ENCODE results near the gene CYB5B.
"Not testable (repeated sequence)": the region's sequence is repeated elsewhere in the genome, so short reads cannot be mapped to it uniquely, and the experiment has no call there.

The CYB5B gene

DNA sequence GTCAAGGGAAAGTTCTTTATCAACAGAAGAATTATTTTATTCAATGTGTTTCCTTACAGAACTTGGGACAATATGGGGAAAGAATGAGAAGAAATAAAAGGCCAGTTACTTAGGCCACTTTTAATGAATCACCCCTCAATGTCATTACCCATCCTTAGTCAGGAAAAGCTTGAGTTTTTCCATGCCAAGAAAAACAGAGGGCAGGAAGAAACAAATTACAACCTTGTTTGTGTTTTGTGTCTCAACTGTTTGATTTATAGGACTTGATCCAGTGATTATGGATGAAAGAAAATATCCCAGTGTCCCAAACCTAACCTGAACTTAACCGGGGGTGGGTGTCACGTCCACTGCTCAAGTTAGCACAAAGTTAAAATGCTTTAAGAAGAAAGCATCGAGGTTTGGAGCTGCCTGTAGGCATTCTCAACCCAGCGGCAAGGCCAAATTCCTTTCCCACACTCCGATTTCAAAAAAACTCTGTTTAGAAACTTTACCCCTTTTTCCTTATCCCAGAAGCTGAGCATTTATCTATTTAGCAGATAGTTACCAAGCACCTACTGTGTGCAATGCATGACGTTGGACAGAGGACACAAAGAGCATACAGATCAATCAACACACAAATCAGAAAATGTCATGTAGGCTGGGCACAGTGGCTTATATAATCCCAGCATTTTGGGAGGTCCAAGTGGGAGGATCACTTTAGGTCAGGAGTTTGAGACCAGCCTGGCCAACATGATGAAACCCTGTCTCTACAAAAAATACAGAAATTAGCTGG is 14.0 kb upstream of the CYB5B start:
- DNase-seq: no peak

DNA sequence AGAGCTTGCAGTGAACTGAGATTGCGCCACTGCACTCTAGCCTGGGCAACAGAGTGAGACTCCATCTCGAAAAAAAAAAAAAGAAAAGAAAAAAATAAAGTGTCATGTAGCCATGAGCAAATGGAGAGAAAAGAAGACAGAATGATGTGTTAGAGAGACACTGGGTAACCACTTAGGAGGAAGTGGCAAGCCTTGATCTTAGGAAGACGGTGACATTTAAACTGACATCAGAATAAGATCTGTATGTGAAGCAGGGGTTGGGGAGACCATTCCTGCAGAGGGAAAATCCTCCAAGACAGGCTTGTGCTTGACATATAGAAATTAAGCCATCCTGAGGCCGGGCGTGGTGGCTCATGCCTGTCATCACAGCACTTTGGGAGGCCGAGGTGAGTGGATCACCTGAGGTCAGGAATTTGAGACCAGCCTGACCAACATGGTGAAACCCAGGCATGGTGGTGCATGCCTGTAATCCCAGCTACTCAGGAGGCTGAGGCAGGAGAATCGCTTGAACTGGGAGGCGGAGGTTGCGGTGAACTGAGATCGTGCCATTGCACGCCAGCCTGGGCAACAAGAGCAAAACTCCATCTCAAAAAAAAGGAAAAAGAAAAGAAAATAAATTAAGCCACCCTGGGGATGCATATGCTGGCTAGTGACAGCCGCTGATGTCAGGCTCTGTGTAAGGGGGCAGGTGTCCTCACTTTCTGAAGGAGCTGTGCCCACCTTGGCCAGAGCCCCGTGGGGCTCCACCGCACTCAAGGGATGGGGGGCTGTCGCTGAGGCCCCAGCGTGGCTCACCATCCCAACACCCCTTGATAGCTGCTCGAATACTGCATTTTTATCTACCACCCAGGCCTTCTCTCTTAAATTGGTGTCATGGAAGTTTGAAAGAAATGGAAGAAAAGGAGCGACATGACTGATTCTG is 13.1 kb upstream of the CYB5B start:
- no peak for DNase-seq

DNA sequence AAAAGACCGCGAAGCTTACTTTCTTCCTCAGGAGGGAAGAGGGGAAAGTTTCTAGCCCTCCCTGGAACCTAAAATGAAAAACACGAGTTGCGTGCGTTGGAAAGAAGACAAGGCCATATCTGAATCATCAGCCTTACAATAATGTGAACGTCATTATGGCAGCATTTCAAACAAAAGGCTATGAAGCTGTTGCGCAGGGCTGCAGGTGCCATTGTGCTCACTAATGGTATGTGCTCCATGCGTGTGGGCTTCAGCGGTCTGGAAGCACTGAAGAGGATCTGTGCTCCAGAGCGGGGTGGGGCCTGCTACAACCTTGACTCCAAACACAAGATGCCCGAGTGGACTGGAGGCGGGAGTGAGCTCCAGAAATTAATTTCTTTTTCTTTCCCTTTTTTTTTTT is 12.1 kb upstream of the CYB5B start:
- DNase-seq: no peak

DNA sequence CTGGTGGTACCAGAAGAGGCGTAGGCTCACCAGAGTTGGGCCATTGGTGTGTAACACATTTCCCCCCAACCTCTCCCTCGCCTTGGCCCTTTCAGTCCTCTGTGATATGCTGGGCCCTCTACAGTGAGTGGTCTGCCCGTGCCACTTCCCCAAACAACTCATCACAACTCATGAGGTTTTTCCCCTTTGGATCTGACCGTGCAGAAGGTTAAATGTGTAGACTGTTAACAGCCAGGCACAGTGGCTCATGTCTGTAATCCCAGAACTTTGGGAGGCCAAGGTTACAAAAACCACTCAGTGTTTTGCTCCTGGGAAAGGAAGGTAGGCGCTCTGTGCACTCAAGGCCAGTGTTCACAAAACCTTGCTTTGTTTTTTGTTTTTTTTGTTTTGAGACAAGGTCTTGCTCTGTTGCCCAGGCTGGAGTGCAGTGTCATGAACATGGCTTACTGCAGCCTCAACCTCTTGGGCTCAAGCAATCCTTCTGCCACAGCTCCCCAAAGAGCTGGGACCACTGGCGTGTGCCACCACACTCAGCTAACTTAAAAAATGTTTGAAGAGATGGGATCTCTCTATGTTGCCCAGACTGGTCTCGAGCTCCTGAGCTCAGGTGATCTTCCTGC is 11.3 kb upstream of the CYB5B start:
- no peak for DNase-seq

DNA sequence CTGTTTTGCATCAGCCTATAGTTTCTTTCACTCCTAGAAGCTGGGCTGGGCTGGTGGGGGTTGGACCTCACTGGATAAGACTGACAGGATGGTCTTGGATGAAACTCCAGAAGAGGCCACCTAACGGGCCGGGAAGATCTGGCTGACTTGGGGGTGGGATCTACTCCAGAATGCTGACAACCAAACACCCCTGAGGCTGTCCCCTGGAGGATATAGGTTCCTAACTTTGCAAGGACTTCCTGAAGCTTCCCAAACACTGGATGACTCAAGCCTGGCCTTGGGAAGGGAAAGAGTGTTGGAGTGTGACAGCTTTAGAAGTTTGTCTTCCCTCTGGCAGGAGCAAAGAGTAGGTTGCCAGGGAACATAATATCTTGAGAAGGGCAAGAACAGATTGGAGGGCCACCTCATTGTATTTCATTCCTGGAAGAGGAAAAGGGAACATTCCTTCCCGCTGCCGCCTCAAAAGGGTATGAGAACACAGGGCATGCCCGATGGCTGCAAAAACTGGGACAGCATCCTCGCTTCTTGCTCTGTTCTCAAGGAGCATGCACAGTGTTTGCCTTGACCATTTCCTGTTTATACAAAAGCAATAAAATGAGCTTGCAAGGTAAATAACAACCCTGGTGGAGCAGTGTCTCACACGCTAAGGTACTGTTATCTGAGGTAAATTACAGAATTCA is 6.8 kb upstream of the CYB5B start:
- DNase-seq: no peak

DNA sequence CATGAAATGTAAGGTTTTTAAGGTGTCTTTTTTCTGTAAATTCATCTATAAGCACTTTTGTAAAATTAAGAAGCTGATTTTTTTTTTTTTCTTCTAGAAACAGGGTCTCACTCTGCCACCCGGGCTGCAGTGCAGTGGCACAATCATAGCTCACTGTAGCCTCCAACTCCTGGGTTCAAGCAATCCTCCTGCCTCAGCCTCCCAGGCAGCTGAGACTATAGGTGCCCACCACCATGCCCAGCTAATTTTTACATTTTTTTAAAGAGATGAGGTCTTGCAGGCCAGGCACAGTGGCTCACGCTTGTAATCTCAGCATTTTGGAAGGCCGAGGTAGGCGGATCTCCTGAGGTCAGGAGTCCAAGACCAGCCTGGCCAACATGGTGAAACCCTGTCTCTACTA is 4.5 kb upstream of the CYB5B start:
- DNase-seq: no peak

DNA sequence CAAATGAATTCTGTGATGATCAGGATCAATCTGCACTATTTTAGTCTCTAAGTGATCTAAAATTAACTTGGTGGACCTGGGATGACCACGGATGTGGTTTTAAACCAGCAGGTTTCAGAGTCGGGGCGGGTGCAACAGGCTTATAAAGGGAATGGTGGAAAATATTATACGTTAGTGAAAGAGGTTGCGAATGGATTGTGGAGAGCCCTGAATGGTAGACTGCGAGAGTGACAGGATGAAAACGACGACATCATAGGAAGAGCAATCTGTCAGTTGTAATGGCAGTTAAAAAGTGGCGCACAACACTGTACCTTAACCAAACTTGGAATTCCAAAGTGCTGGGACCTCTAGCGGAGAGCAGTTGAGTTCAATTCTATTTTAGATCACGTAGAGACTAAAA is 1.2 kb upstream of the CYB5B start:
- no peak for DNase-seq

DNA sequence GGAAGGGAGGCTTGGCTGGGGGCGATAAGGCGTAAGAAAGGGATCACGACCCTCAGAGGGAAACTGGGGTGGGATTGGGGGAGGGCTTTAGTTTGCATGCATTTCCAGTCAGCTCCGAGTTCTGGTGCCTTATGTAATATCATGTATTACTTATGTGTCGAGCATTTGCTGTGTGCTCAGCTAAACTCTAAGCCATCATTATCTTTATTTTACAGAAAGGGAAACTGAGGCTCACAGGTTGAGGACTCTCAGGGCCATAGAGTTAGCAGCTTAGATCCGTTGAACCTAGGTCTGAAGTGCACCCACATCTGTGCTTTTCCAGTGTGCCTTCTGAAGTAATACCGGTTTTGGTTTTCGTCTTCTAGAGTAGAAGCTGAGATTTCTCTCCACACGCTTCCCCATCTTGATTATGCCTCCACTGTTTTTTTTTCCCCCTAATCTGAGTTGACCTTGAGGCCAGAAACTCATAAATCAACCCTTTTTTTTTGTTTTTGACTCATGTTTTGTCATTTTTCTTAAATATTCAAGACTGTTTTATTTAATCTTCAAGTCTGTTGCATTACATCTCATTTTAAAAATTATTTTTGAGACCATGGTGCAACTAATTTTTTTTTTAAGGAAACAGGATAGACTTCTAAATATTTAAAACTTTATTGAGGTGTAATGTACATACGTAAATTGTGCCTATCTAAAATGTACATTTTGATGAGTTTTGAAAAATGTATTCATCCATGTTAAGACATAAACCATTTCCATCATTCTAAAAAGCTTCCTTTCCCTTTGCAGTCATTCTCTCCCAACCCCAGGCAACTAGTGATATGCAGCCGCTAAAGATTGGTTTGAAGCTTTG is 741 bp downstream of the CYB5B start:
- DNase-seq: peak; percentile 31 to 45 (median 35)

DNA sequence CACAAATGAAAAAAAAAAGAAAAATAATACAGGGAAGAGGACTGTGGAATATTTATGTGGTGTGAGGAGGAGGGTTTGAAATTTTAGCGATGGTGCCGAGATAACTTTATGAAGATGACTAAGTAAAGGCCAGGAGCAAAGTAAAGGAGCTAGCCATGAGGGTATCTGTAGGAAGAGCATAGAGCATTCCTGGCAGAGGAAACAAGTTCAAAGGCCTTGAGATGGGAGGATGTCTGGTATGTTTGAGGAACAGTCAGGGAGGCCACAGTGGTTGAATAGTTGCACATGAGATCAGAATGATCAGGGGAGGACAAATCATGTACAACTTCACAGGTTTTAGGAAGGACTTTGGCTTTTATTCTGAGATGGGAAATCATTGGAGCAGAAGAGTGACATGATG is 4.2 kb downstream of the CYB5B start:
- DNase-seq: no peak

DNA sequence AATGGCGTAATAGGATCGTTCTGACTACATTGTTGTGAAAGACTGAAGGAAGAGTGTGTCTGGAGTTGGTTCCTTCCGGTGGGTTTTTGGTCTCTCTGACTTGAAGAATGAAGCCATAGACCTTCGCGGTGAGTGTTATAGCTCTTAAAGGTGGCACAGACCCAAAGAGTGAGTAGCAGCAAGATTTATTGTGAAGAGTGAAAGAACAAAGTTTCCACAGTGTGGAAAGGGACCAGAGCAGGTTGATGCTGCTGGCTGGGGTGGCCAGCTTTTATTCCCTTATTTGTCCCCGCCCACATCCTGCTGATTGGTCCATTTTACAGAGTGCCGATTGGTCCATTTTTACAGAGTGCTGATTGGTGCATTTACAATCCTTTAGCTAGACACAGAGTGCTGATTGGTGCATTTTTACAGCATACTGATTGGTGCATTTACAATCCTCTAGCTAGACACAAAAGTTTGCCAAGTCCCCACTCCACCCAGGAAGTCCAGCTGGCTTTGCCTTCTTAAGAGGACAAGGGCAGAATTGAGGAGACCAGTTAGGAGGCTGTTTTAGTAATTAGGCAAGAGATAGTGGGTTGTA is 4.7 kb downstream of the CYB5B start:
- not testable (repeated sequence) for DNase-seq

DNA sequence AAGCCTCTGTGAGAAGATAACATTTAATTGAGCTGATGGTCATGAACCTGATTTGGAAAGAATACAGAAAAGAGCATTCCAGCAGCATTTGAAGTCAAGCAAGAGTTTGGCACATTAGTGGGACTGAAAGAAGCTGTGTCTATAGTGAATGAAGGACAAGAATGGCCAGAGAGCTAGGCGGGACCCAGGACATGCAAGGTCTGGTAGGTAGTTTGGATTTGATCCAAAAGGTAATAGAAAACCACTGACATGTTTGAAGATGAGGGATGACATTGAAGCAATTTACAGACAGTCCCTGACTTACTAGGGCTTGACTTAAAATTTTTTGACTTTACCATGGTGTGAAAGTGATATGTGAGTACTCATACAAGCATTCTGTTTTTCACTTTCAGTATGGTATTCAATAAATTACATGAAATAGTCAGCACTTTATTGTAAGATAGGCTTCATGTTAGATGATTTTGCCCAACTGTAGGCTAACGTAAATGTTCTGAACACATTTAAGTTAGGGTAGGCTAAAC is 7.6 kb downstream of the CYB5B start:
- DNase-seq: no peak

DNA sequence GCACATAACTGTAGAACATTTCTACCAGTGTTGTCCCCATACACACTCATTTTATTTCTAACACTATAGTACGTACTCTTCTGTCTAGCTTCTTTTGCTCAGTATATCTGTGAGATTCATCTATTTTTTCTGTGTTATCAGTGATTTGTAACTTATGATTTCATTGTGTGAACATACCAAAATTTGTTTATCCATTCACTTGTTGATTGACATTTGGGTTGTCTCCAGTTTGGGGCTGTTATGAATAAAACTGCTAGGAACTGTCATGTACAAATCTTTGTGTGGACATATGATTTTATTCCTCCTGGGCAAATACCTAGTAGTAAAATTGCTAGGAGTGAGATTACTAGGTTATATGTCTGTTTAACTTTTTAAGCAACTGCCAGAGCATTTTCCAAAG is 9.6 kb downstream of the CYB5B start:
- no peak for DNase-seq

DNA sequence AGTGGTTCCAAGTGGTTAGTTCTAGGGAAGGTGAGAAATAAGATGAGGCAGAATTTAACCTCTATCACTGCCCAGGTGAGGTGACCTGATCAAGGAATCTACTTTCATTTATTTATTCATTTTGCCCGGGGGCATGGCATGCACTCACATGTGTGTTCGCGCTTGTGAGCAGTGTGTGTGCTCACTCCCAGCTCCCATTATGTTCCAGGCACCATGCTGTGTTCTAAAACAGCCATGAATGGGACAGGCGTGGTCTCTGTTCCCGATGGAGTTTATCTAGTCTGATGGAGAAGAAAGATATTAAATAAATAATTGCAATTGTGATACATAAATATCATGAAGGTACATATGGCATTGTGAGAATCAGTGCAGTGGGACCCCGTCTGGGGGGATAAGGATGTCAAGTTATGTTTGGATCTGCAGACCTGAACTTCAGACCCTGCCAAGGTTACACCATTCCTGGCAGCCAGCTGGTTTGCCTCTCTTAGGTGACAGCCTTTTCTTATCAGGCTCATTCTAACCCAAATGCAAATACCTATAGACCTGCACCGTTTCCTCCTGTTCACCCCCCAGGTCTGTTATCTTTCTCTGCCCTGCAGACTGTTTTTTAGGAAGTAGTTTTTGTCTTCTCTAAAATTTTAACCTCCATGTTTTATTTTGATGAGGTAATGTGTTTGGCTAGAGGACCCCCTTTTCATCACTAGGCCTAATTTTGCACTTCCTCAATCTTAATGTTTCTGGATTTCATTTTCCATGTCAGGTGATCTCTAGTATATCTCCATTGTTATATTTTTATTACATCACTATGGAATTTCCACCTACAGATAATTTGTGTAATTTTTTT is 11.8 kb downstream of the CYB5B start:
- DNase-seq: peak; percentile 36 to 77 (median 56)

DNA sequence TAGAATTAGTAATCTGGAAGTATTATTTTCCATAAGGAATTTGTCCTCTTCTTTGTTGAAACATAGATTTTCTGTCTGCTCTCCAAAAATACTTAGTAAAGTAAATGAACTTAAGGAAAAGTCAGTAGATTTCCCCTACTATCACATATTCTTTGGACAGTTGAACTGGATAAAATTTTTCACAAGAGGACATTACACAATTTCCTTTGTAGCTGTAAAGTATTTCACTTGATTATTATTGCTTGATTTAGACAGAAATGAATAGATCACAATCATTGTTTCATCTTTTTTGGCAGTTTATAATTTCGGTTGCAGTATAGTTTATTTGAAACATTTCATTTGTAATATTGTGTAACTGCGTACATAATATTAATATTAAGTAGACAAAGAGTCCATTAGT is 12.5 kb downstream of the CYB5B start:
- DNase-seq: no peak

DNA sequence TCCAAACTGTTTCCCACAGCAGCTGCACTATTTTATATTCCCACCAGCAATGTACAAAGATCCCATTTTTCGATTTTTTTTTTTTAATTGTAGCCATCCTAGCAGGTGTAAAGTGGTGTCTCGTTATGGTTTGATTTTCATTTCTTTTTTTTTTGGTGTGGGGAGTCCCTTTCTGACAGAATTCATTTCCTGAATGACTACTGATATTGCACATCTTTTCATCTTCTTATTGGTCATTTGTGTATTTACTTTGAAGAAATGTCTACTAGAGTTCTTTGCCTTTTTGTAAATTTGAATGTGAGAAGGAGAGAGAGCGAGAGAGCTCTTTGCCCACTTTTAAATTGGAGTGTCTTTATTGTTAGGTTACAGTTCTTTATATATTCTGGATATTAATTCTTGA is 14.0 kb downstream of the CYB5B start:
- peak; percentile 18 to 62 (median 46) for DNase-seq

DNA sequence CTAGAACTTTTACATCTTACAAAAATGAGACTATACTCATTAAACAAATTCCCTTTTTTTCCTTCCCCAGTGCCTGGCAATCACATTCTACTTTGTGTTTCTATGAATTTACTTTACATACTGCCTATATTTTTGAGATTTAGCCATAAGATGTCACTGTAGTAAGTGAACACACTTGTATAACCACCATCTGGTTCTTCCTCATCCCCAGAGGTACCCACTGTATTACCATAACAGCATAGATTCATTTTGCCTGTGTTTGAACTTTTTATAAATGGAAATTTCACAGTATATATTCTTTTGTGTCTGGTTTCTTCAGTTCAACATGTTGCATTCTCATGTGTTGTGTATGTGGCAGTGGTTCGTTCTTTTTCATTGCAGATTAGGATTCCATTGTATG is 15.8 kb downstream of the CYB5B start:
- DNase-seq: no peak

DNA sequence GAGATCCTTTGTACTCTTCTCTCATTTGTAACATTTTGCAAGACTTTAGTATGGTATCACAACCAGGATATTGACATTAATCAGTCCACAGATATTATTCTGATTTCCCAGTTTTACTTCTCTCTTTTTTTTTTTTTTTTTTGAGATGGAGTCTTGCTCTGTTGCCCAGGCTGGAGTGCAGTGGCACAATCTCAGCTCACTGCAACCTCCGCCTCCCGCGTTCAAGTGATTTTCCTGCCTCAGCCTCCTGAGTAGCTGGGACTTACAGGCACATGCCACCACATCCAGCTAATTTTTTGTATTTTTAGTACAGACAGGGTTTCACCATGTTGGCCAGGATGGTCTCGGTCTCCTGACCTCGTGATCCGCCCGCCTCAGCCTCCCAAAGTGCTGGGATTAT is 16.6 kb downstream of the CYB5B start:
- DNase-seq: not testable (repeated sequence)

DNA sequence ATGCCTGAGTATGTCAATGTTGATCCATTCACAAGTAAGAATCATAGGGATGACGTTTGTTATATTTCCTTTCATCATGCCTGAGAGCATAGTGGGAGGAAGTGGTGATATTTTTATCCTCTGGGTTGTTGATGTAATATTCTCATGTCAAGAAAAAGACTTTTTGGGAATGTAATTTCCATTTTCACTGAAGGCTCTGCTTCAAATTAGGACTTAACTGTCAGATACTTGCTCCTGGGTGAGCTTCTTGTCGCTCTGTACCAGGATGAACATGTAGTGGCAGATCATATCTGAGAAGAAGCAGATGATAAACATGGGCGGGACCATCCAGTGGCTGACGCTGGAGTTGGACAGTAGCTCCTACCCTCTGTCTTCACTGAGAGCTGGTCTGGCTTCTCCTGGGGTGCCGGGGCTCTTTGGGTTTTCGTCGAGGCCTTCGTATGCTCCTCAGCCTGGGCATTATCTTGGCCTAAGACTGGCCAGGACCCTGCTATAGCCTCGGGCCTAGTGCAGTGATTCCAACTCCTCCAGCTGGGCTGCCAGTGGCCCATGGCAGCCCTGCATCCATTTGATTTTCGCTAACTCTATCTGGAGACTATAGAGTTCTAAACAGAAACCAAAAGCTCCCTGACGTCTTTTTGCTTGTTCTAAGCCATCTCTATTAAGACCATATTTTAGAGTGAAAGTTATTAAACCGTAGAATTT is 19.7 kb downstream of the CYB5B start:
- peak; percentile 55 to 88 (median 86) for DNase-seq

DNA sequence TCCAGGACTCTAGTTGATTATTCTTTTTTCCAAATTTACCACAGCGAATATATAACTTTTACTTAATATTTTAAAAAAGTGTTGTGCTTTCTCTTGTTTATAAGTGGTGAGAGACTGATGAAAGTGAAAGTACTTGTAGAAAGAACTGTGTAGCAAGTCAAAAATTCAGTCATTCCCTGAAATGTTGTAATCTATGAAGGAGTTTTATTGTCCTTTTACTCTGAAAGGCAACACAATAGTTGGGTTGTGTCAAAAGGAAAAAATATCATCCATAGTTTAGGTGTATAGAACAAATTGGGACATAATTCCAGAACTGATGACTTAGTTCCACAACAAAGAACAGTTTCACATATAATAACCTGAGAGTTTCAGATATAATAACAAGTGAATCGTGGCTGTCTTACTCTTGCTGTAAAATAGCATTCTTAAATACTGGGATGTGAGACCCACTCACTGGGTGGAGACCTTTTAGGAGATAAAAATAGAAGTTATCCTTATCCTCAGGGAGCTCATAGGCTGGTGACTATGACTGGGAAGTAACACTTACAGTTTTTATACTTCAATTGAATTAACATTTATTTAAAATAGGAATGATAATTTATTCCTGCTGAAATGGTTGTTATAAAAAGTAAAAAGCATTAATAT is 20.6 kb downstream of the CYB5B start:
- DNase-seq: peak in 2 of 3 donors; percentile 75 to 78
